Mesothelial cell of epicardium (in vitro differentiated cells): ENCODE data around the gene RGMA. TPM values are rescaled to one million over a fixed set of nuclear protein-coding genes. Genes with fewer than 3 reads are reported as not detected.

ENCODE experiments used
- DNase-seq, 2 experiments: peaks; one replicate each; pipeline ENCODE4 v3.0.0; 2021; ENCODE audit warnings: low spot score in 2 of 2; ENCODE audit not compliant: unreplicated experiment in 2 of 2
- H3K27ac Mint-ChIP-seq: 2 replicates; pipeline ENCODE4 v1.8.0; 2021; ENCODE audit warnings: mixed read lengths
- H3K27me3 Mint-ChIP-seq: 2 replicates; pipeline ENCODE4 v1.8.0; 2021; ENCODE audit warnings: low read depth, mixed read lengths
- H3K36me3 Mint-ChIP-seq: 2 replicates; pipeline ENCODE4 v1.8.0; 2021; ENCODE audit warnings: mixed read lengths
- H3K4me1 Mint-ChIP-seq: 2 replicates; pipeline ENCODE4 v1.8.0; 2021; ENCODE audit warnings: mixed read lengths
- H3K4me3 Mint-ChIP-seq: 2 replicates; pipeline ENCODE4 v1.8.0; 2021; ENCODE audit warnings: mild to moderate bottlenecking, moderate library complexity, mixed read lengths
- H3K9me3 Mint-ChIP-seq: 2 replicates; pipeline ENCODE4 v1.8.0; 2021; ENCODE audit warnings: mixed read lengths
- total RNA-seq: library from RNA; stranded (reverse); gene quantifications from 3 replicates; pipeline ENCODE4 v1.2.1, GENCODE V29; 2021
- TF ChIP-seq, protein P1 (sequence below): fragments of 200-600 bp; sonication (generic); IDR thresholded peaks from one replicate; pipeline ENCODE4 v1.5.0; 2021; ENCODE audit warnings: antibody characterized with exemption; ENCODE audit not compliant: unreplicated experiment

Gene RGMA
- total RNA-seq, 1 donor from 2014 or later, result 26.1 TPM

GRCh38 chr15:93037820-93038705 is 50.9 kb downstream of the RGMA start:
- Mint-ChIP-seq H3K27ac (no peak overlapping the region), H3K27me3 (no peaks in the 10 kb centered on the region), H3K4me1 (peaks cover 8% of the 10 kb centered on the region), H3K9me3 (no peaks in the 10 kb centered on the region), H3K4me3 (no peak overlapping the region), H3K36me3 (peaks cover 8% of the 10 kb centered on the region)
- TF ChIP-seq, protein P1, sequence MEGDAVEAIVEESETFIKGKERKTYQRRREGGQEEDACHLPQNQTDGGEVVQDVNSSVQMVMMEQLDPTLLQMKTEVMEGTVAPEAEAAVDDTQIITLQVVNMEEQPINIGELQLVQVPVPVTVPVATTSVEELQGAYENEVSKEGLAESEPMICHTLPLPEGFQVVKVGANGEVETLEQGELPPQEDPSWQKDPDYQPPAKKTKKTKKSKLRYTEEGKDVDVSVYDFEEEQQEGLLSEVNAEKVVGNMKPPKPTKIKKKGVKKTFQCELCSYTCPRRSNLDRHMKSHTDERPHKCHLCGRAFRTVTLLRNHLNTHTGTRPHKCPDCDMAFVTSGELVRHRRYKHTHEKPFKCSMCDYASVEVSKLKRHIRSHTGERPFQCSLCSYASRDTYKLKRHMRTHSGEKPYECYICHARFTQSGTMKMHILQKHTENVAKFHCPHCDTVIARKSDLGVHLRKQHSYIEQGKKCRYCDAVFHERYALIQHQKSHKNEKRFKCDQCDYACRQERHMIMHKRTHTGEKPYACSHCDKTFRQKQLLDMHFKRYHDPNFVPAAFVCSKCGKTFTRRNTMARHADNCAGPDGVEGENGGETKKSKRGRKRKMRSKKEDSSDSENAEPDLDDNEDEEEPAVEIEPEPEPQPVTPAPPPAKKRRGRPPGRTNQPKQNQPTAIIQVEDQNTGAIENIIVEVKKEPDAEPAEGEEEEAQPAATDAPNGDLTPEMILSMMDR, result no peak
- DNase-seq, result no peak

DNA sequence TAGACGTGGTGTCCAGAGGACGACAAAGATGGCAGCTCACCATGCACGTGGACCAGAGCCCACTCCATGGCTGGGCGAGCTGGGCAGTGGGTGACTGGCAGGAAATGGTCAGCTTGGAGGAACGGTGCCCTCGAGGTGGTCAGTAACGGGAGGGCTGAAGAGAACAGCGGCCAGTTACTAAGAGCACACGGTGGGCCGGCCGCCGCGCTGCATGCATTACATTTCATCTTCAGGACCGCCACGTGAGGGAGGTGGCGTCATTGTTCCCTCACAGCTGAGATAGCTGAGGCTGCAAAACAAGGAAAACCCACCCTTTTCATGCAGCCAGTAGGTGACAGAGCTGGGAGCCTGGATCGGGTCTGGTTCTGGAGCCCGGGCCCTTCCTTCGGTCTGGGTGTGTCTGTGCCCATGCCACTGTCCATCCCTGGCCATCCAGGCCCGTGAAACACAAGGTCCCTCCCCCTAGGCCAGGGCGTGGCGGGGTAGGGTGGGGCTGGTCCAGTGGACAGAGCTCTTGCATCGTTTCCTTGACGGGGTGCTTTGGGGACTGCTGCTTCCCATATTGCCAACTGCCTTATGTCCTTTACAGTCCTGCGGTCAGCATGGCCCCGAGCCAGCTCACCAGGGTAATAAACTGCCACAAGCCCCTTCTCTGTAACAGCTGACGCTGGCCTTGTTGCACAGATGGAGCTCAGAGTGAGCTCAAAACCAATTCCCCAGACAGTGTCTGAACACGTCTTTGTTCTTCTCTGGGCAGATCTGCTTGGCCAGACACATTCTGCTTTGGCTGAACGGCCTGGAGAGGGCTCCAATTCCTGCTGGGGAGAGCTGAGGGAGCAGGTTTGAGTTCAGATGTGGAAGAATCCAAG is 51.8 kb downstream of the RGMA start:
- Mint-ChIP-seq H3K4me1 (peaks cover 8% of the 10 kb centered on the region), H3K4me3 (no peak overlapping the region), H3K27me3 (no peaks in the 10 kb centered on the region), H3K36me3 (peaks cover 5% of the 10 kb centered on the region), H3K27ac (no peak overlapping the region), H3K9me3 (no peaks in the 10 kb centered on the region)
- TF ChIP-seq, protein P1, result no peak
- DNase-seq, result no peak

- TF ChIP-seq, protein P1, result peak; percentile 65
- H3K27me3 Mint-ChIP-seq, result no peaks in the 10 kb centered on the region
- H3K9me3 Mint-ChIP-seq, result no peaks in the 10 kb centered on the region
- H3K27ac Mint-ChIP-seq, result no peak overlapping the region
- H3K4me3 Mint-ChIP-seq, result no peak overlapping the region
- peaks cover 8% of the 10 kb centered on the region for H3K4me1 Mint-ChIP-seq
- peaks cover 4% of the 10 kb centered on the region for H3K36me3 Mint-ChIP-seq
- DNase-seq, result no peak
These were observed 52.8 kb downstream of the RGMA start for GRCh38 chr15:93035953-93036810.

DNA sequence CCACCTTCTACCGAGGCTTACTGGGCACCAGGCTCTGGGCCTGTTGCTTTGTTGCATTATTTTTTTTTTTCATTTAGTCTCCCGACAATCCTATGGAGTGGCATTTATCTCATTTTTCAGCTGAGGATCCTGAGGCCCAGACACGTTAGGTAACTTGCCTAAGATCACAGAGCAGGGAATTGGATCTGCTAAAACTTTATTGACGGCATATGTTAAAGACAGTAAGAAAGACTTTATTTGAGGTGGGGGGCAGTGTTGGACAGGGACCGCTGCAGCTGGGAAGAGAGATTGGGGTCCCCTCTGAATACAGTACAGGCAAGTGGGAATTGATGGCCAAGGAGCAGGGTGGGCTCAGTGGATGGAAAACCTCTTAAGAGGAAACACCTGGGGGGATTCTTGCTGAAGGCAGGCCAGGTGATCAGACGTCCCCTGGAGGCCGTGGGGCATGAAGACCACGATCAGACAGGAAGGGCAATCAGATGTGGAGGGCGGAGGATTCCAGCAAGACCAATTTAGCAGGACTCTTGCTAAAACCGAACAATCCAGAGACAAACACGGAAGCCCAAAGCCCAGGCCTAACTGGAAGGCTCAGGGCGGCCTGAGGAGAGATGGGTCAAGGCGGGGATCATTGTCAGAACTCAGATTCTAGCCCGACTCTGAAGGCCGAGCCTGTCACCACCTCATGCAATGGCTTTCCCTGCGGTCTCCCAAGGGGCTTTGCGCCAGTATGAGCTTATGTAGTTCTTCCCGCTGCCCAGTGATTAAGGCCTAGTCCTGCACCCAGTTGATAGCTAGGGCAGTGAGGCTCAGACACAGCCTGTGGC is 53.7 kb downstream of the RGMA start:
- TF ChIP-seq, protein P1, result no peak
- Mint-ChIP-seq H3K27ac (no peak overlapping the region), H3K36me3 (peaks cover 4% of the 10 kb centered on the region), H3K9me3 (no peaks in the 10 kb centered on the region), H3K27me3 (no peaks in the 10 kb centered on the region), H3K4me1 (peaks cover 13% of the 10 kb centered on the region), H3K4me3 (no peak overlapping the region)
- DNase-seq, result no peak
